Measurements from ENCODE around the gene BOK.
"Not testable (repeated sequence)": the region's sequence is repeated elsewhere in the genome, so short reads cannot be mapped to it uniquely, and the experiment has no call there.

BOK gene

DNA sequence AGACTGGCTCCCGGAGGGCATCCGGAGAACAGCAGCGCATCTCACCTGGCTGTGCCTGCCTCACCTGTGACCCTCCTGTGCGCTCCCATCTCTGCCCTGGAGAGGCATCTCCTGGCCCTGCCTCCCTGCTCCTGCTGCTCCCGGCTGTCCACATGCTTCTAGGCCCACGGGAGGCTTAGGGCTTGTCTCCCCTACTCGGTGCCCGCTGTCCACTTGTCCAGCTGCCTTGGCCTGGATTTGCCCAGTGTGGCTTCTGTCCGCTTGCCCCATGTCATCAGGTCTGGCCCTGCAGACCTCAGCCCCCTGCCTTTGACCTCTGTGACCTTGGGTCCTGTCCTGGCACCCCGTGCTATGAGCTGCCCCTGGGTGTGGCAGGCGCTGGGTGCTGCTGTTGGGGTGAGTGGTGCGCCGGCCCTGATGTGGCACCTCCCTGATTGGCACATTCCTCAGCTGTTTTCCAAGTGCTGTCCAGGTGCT, 4.5 kb downstream of the BOK start:
- TF ChIP-seq, protein P1, sequence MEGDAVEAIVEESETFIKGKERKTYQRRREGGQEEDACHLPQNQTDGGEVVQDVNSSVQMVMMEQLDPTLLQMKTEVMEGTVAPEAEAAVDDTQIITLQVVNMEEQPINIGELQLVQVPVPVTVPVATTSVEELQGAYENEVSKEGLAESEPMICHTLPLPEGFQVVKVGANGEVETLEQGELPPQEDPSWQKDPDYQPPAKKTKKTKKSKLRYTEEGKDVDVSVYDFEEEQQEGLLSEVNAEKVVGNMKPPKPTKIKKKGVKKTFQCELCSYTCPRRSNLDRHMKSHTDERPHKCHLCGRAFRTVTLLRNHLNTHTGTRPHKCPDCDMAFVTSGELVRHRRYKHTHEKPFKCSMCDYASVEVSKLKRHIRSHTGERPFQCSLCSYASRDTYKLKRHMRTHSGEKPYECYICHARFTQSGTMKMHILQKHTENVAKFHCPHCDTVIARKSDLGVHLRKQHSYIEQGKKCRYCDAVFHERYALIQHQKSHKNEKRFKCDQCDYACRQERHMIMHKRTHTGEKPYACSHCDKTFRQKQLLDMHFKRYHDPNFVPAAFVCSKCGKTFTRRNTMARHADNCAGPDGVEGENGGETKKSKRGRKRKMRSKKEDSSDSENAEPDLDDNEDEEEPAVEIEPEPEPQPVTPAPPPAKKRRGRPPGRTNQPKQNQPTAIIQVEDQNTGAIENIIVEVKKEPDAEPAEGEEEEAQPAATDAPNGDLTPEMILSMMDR (IDR thresholded peaks at IDR 0.05), result no peak
- Histone ChIP-seq H3K4me3 (ENCODE audit: low read depth in 1 of 2, low read length in 1 of 2) (no peak overlapping the region), H3K4me1 (ENCODE audit: control insufficient read depth in 1 of 2, insufficient read depth in 1 of 2, low read depth in 1 of 2, low read length in 1 of 2) (peaks cover 3 to 7% of the 10 kb centered on the region in 2 experiments), H3K36me3 (no peaks in the 10 kb centered on the region), H3K9me3 (no peaks in the 10 kb centered on the region), H3K27ac (no peak overlapping the region), H3K27me3 (peaks cover 43% of the 10 kb centered on the region)

DNA sequence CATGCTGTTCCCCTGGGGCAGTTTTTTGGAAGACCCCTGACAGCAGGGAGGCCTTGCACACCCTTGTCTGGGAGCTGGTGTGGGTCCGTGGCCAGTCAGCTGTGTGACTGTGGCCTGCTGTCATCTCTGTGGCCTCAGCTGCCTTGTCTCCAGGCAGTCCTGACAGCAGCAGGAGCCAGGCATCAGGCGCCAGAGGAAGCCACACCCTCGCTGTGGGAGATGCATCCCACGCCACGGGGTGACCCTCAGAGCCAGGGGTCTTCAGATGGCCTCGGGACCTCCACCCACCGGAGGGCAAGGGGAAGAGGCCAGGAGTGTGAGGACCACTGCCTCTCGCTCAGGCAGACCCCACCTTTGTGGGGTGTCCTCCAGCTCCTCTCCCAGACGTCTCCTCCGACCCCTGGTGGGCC, 5.0 kb downstream of the BOK start:
- peaks cover 3 to 7% of the 10 kb centered on the region in 2 experiments for H3K4me1 ChIP-seq (ENCODE audit: control insufficient read depth in 1 of 2, insufficient read depth in 1 of 2, low read depth in 1 of 2, low read length in 1 of 2)
- peaks cover 38% of the 10 kb centered on the region for H3K27me3 ChIP-seq
- no peak overlapping the region for H3K27ac ChIP-seq
- TF ChIP-seq, protein P1 (IDR thresholded peaks at IDR 0.05), result no peak
- no peaks in the 10 kb centered on the region for H3K9me3 ChIP-seq
- no peaks in the 10 kb centered on the region for H3K36me3 ChIP-seq
- no peak overlapping the region for H3K4me3 ChIP-seq (ENCODE audit: low read depth in 1 of 2, low read length in 1 of 2)

DNA sequence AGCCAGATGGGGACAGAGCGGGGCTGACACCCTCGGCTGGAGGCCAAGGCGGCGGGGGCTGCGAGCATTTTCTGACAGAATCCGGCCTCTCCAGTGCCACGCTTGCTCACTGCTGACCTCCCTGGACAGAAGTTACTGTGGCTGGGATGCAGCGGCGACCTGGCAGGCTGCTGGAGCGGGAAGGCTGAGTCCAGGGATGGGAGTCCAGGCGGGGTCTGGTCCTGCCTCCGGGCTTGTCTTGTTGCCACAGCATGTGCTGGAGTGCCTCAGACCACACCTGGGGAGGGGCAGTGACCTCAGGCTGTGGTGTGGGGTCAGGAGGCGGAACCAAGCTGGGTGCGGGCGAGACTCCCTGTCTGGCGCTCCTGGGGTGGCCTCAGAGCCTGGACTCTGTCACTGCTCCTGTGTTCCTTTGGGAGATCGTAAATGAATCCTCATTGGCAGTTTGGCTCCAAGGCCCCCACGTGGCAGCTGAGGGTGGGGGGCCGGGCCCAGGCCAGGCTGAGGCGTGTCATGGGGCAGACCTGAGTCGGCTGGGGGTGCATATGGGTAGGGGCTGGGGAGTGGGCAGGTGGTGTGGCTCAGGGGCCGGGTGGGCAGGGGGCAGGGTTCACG, 5.5 kb downstream of the BOK start:
- H3K4me1 ChIP-seq (ENCODE audit: control insufficient read depth in 1 of 2, insufficient read depth in 1 of 2, low read depth in 1 of 2, low read length in 1 of 2), result peaks cover 2 to 7% of the 10 kb centered on the region in 2 experiments
- peaks cover 33% of the 10 kb centered on the region for H3K27me3 ChIP-seq
- H3K9me3 ChIP-seq, result no peaks in the 10 kb centered on the region
- no peaks in the 10 kb centered on the region for H3K36me3 ChIP-seq
- no peak overlapping the region for H3K27ac ChIP-seq
- TF ChIP-seq, protein P1 (IDR thresholded peaks at IDR 0.05), result no peak
- H3K4me3 ChIP-seq (ENCODE audit: low read depth in 1 of 2, low read length in 1 of 2), result no peak overlapping the region

DNA sequence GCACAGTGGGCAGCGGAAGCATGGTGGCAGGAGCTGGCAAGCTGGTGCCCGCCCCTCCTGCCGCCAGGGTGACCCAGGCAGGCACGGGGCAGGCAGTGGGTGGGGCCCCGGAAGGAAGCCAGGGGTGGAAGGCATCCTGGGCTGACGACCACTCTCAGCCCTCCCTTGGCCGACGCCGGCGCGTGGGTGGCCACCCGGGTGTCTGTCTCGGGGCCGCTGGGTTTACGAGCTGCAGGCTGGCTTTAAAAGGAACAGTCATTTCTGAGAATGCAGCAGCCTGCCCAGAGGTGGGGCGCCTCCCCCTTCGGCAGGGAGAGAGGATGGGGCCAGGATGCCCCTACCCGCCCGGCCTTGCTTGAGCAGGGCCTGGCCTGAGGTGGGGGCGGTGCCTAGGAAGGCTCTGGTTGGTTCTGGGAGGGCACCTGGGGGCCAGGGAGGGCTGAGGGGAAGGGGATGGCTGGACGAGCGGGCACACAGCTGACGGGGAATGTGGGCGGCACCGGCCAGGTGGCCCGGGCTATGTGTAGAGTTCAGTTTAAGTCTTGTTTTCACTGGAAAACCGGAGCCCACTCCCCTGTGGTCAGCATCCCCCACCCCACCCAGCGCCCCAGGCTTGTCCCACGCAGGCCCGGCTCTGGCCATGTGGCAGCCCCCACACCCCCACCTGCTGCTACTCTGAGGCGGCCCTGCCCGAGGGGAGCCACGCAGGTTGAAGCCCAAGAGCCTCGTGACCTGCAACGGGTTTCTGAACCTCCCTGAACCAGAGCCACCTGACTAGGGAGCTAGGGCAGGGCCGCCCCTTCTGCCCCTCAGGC, 6.3 kb downstream of the BOK start:
- peaks cover 26% of the 10 kb centered on the region for H3K27me3 ChIP-seq
- no peaks in the 10 kb centered on the region for H3K4me1 ChIP-seq (ENCODE audit: control insufficient read depth in 1 of 2, insufficient read depth in 1 of 2, low read depth in 1 of 2, low read length in 1 of 2)
- no peak overlapping the region for H3K4me3 ChIP-seq (ENCODE audit: low read depth in 1 of 2, low read length in 1 of 2)
- no peaks in the 10 kb centered on the region for H3K9me3 ChIP-seq
- no peaks in the 10 kb centered on the region for H3K36me3 ChIP-seq
- TF ChIP-seq, protein P1 (IDR thresholded peaks at IDR 0.05), result no peak
- no peak overlapping the region for H3K27ac ChIP-seq

DNA sequence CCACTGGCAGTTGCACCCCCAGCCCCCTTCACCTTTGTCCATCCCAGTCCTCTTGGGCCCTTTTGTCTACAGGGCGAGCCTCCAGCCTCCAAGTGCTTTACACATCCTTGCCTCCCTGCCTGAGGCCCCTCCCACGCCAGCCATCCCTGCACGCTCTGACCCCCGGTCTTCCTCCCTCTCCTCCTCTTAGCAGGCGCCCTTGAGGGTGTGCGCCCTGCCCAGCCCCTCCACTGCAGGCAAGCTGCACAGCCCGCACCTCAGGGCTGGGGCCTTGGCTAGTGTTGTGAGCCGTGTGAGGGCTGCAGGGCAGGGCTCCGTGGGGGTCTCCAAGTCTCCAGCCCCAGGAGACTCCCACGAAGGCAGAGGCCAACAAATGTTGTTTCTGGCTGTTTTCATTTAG, 6.9 kb downstream of the BOK start:
- TF ChIP-seq, protein P1 (IDR thresholded peaks at IDR 0.05), result no peak

DNA sequence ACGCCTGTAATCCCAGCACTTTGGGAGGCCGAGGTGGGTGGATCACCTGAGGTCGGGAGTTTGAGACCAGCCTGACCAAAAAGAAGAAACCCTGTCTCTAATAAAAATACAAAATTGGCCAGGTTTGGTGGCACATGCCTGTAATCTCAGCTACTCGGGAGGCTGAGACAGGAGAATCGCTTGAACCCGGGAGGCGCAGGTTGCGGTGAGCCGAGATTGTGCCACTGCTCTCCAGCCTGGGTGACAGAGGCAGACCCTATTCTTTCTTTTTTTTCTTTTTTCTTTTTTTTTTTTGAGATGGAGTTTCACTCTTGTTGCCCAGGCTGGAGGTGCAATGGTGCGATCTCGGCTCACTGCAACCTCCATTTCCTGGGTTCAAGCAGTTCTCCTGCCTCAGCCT, 7.5 kb downstream of the BOK start:
- peaks cover 14% of the 10 kb centered on the region for H3K27me3 ChIP-seq
- not testable (repeated sequence) for H3K4me3 ChIP-seq (ENCODE audit: low read depth in 1 of 2, low read length in 1 of 2); H3K9me3 ChIP-seq; H3K27ac ChIP-seq; H3K4me1 ChIP-seq (ENCODE audit: control insufficient read depth in 1 of 2, insufficient read depth in 1 of 2, low read depth in 1 of 2, low read length in 1 of 2); H3K36me3 ChIP-seq

More for the DNA sequence above, 6.9 kb downstream of the BOK start:
- H3K27me3 ChIP-seq, result peaks cover 20% of the 10 kb centered on the region
- no peaks in the 10 kb centered on the region for H3K4me1 ChIP-seq (ENCODE audit: control insufficient read depth in 1 of 2, insufficient read depth in 1 of 2, low read depth in 1 of 2, low read length in 1 of 2)
- no peaks in the 10 kb centered on the region for H3K9me3 ChIP-seq
- no peak overlapping the region for H3K27ac ChIP-seq
- H3K36me3 ChIP-seq, result no peaks in the 10 kb centered on the region
- H3K4me3 ChIP-seq (ENCODE audit: low read depth in 1 of 2, low read length in 1 of 2), result no peak overlapping the region
